NCI-H524 (cell line): ENCODE data around the gene APOC1.
"Not testable (repeated sequence)": the region's sequence is repeated elsewhere in the genome, so short reads cannot be mapped to it uniquely, and the experiment has no call there.

Experiments
- DNase-seq, 2 experiments: peaks; one replicate each; lab custom pipeline; 2025; lab: John Stamatoyannopoulos, UW

Gene APOC1

DNA sequence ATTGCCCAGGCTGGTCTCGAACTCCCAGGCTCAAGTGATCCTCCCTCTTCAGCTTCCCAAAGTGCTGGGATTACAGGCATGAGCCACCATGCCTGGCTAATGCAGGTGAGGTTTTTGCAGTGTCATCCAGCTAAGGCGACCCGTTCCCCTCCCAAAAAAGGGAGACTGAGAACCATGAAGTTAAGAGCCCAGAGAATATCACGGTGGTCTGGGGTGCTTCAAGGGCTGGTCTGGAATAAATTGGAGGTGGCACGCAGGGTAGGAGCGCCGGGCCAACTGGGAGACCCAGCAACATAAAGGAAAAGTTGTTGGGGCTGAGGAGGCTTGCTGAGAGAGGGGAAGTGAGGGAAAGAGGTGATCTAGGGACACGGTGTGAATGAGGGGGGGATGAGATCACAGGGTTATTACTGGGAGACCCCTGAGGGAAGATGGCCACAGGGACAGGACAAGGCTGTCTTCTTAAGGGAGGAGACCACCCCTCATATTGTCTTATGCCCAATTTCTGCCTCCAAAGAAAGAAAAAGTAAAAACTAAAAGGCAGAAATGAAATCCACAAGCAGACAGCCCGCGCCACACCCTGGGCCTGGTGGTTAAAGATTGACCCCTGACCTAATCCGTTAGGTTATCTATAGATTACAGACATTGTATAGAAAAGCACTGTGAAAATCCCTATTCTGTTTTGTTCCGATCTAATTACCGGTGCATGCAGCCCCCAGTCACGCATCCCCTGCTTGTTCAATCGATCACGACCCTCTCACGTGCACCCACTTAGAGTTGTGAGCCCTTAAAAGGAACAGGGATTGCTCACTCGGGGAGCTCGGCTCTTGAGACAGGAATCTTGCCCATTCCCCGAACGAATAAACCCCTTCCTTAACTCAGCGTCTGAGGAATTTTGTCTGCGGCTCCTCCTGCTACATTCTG is 636 bp upstream of the APOC1 start:
- not testable (repeated sequence) for DNase-seq

DNA sequence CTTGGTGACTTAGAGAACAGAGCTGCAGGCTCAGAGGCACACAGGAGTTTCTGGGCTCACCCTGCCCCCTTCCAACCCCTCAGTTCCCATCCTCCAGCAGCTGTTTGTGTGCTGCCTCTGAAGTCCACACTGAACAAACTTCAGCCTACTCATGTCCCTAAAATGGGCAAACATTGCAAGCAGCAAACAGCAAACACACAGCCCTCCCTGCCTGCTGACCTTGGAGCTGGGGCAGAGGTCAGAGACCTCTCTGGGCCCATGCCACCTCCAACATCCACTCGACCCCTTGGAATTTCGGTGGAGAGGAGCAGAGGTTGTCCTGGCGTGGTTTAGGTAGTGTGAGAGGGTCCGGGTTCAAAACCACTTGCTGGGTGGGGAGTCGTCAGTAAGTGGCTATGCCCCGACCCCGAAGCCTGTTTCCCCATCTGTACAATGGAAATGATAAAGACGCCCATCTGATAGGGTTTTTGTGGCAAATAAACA is 9.9 kb downstream of the APOC1 start:
- DNase-seq: no peak

DNA sequence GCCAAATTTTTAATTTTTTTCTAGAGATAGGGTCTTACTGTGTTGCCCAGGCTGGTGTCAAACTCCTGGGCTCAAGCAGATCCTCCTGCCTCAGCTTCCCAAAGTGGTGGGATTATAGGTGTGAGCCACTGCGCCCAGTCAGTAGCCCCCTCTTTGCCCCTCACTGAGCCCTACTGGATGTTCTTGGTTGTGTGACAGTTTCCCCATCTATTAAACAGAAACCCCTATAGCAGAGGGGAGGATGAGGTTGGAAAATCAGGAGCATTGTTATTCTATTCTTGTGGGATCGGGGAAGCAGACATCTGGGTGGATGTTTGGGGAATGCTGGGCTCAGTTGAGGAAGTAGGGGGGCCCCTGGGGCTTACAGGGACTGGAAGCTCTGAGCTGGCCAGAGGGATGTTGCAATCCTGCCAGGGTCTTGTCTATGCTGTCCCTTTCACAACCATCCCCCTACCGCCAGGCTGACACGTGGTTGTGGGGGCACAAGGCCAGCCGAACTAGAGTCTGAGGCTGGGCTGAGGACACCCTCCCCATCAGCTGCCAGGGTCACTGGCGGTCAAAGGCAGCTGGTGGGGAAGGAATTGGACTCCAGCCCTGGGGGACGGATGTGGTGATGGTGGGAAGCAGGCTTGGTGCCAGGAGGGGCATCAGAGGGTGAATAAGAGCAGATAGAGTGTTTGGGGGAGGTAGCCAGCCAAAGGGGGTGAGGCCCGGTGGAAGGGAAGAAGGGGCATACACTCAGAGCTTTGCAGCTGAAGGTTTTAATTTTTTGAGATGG is 10.9 kb downstream of the APOC1 start:
- DNase-seq: no peak

DNA sequence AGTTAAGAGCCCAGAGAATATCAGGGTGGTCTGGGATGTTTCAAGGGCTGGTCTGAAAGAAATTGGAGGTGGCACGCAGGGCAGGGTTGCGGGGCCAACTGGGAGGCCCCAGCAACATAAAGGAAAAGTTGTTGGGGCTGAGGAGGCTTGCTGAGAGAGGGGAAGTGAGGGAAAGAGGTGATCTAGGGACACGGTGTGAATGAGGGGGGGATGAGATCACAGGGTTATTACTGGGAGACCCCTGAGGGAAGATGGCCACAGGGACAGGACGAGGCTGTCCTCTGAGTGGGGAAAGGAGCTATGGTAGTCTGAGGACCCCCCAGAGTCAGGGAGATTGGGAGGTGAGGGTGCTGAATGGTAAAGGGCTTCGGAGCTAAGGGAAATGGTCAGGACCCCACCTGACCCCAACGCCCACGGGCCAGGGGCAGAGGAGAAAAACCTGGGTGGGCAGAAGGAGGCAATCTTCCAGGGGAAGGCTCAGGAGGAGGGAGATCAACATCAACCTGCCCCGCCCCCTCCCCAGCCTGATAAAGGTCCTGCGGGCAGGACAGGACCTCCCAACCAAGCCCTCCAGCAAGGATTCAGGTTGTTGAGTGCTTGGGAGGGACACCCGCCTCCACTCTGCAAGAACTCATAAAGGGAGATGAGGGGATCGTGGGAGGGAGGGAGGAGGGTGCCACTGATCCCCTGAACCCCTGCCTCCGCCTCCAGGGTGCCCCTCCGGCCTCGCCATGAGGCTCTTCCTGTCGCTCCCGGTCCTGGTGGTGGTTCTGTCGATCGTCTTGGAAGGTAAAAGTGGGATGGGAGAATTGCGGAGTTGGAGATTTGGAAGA is 12.1 kb downstream of the APOC1 start:
- not testable (repeated sequence) for DNase-seq

DNA sequence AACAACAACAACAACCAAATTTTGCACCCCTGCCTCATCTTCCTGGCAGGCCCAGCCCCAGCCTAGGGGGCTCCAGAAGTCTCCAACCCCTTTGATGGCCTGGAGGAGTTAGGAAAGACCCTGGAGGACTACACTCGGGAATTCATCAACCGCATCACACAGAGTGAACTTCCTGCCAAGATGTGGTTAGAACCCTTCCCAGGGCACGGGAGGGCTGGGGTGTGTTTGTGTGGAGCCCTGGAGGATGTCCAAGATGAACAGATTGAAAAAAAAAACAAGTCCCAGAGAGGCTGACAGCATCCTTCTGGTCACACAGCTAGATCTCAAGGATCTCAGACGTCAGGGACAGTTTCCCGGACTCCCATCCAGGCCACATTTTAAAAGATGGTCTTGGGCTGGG is 13.3 kb downstream of the APOC1 start:
- no peak for DNase-seq

DNA sequence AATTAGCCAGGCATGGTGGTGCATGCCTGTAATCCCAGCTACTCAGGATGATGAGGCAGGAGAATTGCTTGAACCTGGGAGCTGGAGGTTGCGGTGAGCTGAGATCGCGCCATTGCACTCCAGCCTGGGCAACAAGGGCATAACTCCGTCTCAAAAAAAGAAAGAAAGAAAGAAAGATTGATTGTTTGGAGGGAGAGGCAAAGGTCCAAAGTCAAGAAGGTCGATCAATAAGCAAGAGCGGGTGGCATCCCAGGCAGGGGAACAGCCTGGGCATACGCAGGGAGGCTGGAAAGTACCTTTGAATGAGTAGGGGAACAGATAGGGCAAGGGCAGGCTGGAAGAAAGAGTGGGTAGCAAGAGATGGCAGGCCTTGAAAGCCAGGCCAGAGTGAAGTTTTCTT is 15.7 kb downstream of the APOC1 start:
- no peak for DNase-seq

DNA sequence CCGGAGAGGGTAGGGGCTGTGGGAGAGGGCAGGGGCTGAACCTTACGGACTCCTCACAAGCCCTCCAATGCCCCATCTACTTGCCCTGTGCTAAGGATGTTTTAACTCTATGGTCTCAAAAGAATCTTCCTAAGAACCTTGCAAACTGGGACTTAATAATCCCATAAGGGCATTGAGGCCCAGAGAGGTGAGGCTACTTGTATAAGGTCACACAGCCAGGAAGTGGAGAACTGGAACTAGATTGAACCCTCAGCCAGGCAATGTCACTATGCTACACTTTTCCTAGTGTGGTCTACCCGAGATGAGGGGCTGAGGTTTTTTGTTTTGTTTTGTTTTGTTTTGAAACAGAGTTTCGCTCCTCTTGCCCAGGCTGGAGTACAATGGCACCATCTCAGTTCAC is 17.1 kb downstream of the APOC1 start:
- no peak for DNase-seq

DNA sequence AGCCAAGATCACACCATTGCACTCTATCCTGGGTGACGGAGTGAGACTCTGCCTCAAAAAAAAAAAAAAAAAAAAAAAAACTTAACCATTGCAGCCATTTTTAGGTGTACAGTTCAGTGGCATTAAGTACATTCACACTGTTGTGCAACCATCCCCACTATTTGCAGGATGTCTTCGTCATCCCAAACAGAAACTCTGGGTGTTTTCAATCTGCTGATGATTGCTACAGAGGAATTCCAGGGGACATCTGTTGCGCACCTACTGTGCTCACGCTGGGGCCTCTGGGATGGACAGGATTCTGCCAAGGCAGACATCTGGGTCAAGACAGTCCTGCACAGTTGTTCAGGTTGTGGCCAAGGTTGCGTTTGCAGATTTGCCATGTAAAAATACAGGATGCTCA is 25.3 kb downstream of the APOC1 start:
- DNase-seq: no peak

DNA sequence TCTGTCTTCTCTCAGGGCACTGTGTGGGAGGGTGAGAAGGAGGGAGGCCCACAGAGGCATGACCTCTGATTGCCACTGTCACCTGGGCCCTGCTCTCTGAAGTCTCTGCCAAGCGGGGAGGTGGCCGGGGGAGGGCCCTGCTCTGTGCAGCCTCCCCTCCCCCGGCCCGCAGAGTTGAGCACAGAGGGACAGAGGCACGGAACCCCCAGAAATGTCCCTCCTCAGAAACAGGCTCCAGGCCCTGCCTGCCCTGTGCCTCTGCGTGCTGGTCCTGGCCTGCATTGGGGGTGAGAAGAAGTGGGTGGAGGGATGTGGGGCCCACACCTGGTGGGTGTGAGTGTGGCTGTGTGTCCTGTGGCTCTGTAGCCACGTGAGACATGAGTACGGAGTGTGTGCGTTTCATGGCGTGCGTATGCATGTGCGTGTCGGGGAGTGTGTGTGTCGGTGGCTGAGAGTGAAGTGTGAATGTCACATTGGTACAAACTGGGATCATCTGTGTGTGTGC is 27.7 kb downstream of the APOC1 start, which contains the start of gene APOC4:
Gene APOC4 (plus strand): TSS at position 171 of the 505 bp plus-strand sequence. CDS start 41 bp downstream, at position 212.
- no peak for DNase-seq

DNA sequence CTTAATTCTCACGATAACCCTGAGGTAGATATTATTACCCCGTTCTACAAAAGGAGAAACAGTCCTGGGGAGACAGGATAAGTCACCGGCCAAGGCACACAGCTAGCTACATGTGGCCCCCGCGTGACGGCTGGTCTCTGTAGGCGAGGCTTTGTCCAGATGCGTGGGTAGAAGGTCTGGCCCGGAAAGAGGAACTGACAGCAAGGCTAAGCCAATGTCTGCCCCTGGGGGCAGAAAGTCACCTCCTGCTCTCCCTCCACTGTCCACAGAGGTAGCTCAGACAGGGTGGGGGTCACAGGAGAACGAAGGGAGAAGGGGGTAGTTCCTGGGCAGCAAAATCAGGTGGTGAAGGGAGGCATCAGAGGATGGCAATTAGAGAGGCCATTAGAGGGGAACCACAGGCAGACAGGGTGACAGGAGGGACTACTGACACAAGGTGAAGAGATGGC is 29.4 kb downstream of the APOC1 start:
- no peak for DNase-seq

DNA sequence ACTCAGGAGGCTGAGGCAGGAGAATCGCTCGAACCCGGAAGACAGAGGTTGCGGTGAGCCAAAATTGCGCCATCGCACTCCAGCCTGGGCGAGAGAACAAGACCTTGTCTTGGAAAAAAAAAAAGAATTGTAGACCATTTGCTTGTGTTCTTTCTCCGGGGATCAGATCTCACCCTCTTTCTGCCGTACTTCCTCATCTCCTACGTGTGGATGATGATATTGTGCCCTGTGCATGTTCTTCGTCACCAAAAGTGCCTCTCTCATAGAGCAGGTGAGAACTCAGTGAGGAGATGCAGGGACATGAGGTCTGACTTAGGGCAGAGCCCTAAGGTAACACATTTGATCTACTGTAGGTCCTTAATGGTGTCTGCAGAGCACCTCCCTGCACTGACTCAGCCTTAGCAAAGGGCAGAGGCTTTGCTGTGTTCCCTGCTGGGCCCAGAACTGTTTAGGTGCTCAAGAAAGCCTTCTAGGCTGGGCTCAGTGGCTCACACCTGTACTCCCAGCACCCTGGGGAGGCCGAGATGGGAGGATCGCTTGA is 32.7 kb downstream of the APOC1 start:
- no peak for DNase-seq

DNA sequence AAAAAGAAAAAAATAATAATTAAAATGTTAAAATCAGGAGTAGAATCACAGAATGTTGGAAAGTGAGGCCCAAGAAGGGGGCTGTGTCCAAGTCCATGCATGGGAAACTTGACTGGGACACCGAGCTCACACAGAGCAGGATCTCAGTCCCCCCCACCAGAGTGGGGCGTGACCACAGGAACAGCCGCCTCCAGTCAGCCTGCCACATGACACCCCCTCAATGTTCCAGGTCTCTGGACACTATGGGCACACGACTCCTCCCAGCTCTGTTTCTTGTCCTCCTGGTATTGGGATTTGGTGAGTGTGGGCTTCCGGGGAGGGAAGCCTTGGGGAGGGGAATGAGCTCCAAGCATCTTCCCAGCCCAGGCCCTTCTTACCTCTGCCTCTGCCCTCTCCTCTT is 33.8 kb downstream of the APOC1 start:
- no peak for DNase-seq

DNA sequence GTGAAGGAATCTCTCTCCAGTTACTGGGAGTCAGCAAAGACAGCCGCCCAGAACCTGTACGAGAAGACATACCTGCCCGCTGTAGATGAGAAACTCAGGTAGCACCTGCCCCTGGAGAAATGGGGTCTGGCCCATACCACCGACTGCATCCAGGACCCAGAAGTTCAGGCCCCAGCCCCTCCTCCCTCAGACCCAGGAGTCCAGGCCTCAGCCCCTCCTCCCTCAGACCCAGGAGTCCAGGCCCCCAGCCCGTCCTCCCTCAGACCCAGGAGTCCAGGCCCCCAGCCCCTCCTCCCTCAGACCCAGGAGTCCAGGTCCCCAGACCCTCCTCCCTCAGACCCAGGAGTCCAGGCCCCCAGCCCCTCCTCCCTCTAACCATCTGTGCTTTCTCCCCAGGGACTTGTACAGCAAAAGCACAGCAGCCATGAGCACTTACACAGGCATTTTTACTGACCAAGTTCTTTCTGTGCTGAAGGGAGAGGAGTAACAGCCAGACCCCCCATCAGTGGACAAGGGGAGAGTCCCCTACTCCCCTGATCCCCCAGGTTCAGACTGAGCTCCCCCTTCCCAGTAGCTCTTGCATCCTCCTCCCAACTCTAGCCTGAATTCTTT is 34.5 kb downstream of the APOC1 start:
- peak in 1 of 2 experiments; percentile 7 for DNase-seq

DNA sequence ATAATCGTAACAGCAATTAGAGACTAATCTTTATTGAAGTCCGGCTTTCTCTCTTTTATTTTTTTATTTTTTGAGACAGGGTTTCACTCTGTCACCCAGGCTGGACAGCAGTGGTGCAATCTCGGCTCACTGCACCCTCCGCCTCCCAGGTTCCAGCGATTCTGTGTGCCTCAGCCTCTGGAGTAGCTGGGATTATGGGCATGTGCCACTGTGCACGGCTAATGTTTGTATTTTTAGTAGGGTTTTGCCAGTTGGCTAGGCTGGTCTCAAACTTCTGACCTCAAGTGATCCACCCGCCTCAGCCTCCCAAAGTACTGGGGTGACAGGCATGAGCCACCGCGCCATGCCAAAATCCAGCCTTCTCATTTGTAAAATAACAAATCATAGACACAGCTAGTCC is 35.1 kb downstream of the APOC1 start:
- no peak for DNase-seq

DNA sequence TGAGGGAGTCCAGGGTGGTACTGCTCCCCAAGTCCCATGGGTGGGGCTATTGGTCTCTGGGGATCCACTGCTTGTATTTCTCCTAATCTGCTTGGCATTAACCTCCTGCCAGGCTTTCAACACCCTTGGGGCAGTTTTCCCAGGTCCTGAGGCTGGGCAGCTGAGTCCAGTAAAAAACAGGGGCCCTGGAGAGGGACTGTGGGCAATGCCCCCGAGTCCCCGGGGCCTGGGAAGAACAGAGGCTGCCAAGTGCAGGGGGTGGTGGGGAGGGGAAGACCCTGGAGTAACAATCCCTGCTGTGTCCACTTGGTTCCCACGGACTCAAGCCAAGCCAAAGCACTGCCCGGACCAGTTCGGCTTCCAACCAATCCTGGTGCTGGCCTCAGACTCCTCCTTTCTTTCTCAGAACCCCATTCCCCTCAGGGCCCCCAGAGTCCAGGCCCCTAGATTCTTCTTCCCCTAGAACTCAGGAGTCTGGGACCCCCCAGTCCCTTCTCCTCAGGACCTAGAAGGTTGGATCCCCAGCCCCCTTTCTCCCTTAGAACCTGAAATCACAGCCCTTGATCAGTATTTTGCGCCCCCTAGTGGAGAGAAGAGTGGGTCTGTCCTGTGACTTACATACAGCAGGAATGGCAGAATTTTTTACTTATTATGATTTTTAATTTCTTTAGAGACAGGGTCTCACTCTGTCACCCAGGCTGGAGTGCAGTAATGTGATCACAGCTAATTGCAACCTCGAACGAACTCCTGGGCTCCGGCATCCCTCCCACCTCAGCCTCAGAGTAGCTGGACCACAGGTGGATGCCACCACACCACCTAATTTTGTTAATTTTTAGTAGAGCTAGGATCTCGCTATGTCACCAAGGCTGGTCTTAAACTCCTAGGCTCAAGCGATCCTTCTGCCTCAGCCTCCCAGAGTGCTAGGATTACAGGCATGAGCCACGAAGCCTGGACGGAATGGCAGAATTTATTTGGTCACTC is 37.1 kb downstream of the APOC1 start:
- peak; percentile 34 to 53 for DNase-seq

DNA sequence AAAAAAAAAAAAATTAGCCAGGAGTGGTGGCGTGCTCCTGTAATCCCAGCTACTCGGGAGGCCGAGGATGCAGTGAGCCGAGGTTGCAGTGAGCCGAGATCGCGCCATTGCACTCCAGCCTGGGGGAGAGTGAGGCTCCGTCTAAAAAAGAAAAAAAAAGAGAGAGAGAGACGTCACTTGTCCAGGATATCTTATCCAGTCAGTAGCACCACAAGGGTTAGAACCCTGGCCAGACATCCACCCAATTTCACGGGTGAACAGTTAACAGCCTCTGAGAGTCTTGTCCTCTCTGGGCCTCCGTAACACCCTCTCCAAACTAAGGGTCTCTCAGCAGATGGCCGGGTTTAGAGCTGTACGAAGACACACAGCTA is 39.9 kb downstream of the APOC1 start:
- no peak for DNase-seq

DNA sequence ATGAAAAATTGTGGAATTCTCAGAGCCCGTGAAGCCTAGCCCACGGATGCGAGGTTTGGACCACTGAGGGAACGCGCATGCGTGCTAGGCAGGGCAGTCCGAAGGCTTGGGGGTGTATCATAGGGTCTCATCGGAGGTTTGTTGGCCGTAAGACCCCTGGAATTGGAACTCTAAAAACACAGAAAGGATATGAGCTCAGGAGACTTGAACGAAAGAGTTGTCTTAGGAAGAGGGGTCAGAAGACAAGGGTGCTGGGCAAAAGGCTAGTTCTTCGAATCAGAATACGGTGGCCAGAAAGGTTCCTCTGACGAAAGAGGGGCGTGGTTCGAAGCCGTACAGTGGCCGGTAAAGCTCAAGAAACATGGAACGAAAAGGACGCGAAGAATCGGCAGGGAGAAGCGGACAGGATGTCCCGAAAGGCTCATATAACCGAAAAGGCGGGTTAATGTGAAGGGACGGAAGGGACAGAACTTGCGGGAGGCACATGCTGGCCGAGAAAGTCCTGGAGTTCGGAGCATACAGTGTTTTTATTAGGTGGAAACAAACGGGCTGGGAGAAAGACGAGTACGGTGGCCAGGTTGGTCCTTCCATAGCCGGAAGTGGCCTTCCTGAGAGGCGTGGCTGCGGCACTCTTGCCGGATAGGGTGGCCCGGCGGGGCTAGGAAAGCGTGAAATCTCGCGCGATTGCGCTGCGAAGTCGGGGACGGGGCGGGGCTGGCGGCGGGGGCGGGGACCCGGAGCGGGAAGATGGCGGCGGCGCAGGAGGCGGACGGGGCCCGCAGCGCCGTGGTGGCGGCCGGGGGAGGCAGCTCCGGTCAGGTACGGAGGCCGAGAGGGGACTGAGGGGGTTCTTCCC is 40.5 kb downstream of the APOC1 start, which contains the start of gene CLPTM1:
Gene CLPTM1 (plus strand): TSS at position 732 of the 856 bp plus-strand sequence. CDS start 16 bp downstream, at position 748.
- DNase-seq: peak; percentile 89 to 90
